GM19023 (cell line): ENCODE data around the gene TBC1D25.

ENCODE experiments used
- ATAC-seq: cut with Tn5 transposase; IDR thresholded peaks from one replicate; pipeline ENCODE4 v1.9.1; 2021; ENCODE audit warnings: mild to moderate bottlenecking, moderate library complexity; ENCODE audit not compliant: unreplicated experiment

Gene TBC1D25

GRCh38 chrX:48599341-48599740 is 59.8 kb downstream of the TBC1D25 start:
- ATAC-seq, result no peak

GRCh38 chrX:48600226-48600625 is 60.7 kb downstream of the TBC1D25 start:
- ATAC-seq, result no peak

GRCh38 chrX:48601741-48602394 is 62.4 kb downstream of the TBC1D25 start:
- no peak for ATAC-seq

GRCh38 chrX:48604701-48605100 is 65.2 kb downstream of the TBC1D25 start:
- ATAC-seq, result no peak

GRCh38 chrX:48606091-48606490 is 66.6 kb downstream of the TBC1D25 start:
- ATAC-seq, result no peak

GRCh38 chrX:48611703-48612102 is 72.2 kb downstream of the TBC1D25 start:
- no peak for ATAC-seq
